ENCODE measurements around the gene TSC22D2. TPM values are rescaled to one million over a fixed set of nuclear protein-coding genes. Genes with fewer than 3 reads are reported as not detected.

TSC22D2 gene
- total RNA-seq, 1 experiment from 2014 or later, result 26.5 TPM

DNA sequence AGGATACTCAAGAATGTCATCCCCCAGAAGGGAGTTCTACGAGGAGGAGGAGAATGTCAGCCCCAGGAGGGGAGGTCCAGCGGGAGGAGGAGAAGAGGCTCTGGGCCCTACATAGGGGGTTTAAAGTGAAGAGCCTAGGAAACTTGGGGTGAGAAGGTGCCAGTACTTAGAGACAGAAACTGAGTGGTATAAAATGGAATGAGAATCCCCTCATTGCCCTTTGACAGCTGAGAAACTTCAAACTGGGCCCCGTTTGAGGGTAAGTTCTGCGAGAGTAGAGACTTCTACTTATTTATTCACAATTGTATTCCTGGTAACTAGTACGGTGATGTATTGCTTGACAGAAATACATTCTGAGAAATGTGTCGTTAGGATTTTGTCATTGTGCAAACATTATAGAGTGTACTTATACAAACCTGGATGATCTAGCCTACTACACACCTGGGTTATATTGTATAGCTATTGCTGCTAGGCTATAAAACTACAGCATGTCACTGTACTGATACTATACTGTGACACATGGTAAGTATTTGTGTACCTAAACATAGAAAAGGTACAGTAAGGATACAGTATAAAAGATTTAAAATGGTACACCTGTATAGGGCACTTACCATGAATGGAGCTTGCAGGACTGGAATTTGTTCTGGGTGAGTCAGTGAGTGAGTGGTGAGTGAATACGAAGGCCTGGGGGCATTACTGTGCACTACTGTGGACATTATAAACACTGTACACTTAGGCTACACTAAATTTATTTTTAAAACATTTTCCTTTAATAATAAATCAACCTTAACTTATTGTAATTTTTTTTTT is 62.0 kb downstream of the TSC22D2 start:
- Histone ChIP-seq H3K9ac (ENCODE audit: extremely low read depth, insufficient read length, low read length) (no peak overlapping the region), H3K79me1 (ENCODE audit: insufficient read depth, low read depth, low read length, poor library complexity, severe bottlenecking) (no peaks in the 10 kb centered on the region), H2BK12ac (ENCODE audit: insufficient read length, low read depth, low read length) (no peak overlapping the region), H3K79me2 (ENCODE audit: insufficient read depth, low read length) (no peaks in the 10 kb centered on the region), H3K23ac (ENCODE audit: insufficient read length, low read depth, low read length) (no peak overlapping the region), H3K4me1 (ENCODE audit: insufficient read depth, low read length) (no peaks in the 10 kb centered on the region), H2BK5ac (ENCODE audit: insufficient read length, low read length) (no peak overlapping the region), H4K8ac (replicated peaks; ENCODE audit: insufficient read length, low read depth, low read length) (no peak overlapping the region), H3K27me3 (ENCODE audit: insufficient read depth, low read length) (no peaks in the 10 kb centered on the region), H2AK5ac (ENCODE audit: insufficient read length, low read length) (no peak overlapping the region), H4K91ac (ENCODE audit: insufficient read length, low read depth, low read length) (no peak overlapping the region), H2BK120ac (ENCODE audit: low read depth, low read length, poor library complexity, severe bottlenecking) (no peak overlapping the region), H3K14ac (ENCODE audit: insufficient read depth, low read length) (no peak overlapping the region), H3K18ac (ENCODE audit: insufficient read length, low read depth, low read length) (no peak overlapping the region), H3K27ac (ENCODE audit: insufficient read length, low read depth, low read length) (no peak overlapping the region), H3K23me2 (ENCODE audit: insufficient read length, low read depth, low read length, poor library complexity, severe bottlenecking) (no peaks in the 10 kb centered on the region), H3K4ac (ENCODE audit: low read depth, low read length) (no peak overlapping the region), H3K4me2 (ENCODE audit: insufficient read depth, insufficient read length, low read length) (no peak overlapping the region), H4K5ac (ENCODE audit: insufficient read length, low read depth, low read length) (no peak overlapping the region), H2BK20ac (ENCODE audit: low read depth, low read length, poor library complexity, severe bottlenecking) (no peak overlapping the region), H4K20me1 (ENCODE audit: control insufficient read depth, insufficient read depth, insufficient read length) (no peaks in the 10 kb centered on the region), H2AFZ (ENCODE audit: low read length) (no peak overlapping the region), H3K9me3 (ENCODE audit: control insufficient read depth, low read depth, low read length) (no peaks in the 10 kb centered on the region), H2BK15ac (ENCODE audit: low read depth, low read length) (no peak overlapping the region), H3K56ac (ENCODE audit: insufficient read length, low read depth, low read length) (no peak overlapping the region), H3T11ph (ENCODE audit: low read length) (no peak overlapping the region)
- no peak for DNase-seq
- TF ChIP-seq, protein P1, sequence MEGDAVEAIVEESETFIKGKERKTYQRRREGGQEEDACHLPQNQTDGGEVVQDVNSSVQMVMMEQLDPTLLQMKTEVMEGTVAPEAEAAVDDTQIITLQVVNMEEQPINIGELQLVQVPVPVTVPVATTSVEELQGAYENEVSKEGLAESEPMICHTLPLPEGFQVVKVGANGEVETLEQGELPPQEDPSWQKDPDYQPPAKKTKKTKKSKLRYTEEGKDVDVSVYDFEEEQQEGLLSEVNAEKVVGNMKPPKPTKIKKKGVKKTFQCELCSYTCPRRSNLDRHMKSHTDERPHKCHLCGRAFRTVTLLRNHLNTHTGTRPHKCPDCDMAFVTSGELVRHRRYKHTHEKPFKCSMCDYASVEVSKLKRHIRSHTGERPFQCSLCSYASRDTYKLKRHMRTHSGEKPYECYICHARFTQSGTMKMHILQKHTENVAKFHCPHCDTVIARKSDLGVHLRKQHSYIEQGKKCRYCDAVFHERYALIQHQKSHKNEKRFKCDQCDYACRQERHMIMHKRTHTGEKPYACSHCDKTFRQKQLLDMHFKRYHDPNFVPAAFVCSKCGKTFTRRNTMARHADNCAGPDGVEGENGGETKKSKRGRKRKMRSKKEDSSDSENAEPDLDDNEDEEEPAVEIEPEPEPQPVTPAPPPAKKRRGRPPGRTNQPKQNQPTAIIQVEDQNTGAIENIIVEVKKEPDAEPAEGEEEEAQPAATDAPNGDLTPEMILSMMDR (conservative IDR thresholded peaks at IDR 0.05), result no peak
- WGBS (ENCODE audit: extremely low coverage, insufficient read length, low lambda C conversion rate), result no CpG with 5 or more reads among the region's 7 CpGs
- 0 out of 7 replicates have a peak, but pooled peaks cover 0 to 3% (median 0%) of the 10 kb centered on the region in 3 experiments for H3K36me3 Mint-ChIP-seq (ENCODE audit: insufficient read depth in 1 of 3, low read depth in 3 of 3)
- peaks cover 27 to 28% of the 10 kb centered on the region in 2 experiments for H3K4me1 Mint-ChIP-seq
- no peaks in the 10 kb centered on the region for H3K27me3 Mint-ChIP-seq (ENCODE audit: low read depth)
- H3K4me3 Mint-ChIP-seq, result no peak overlapping the region
- H3K9me3 Mint-ChIP-seq, result 0 out of 5 replicates have a peak, but pooled peaks cover 0 to 9% of the 10 kb centered on the region in 2 experiments
- H3K27ac Mint-ChIP-seq, result peak overlapping the region in 1 of 3 experiments; percentile 41; a peak in 1 of 7 replicates

Measured in H9 (cell line).